K562 (cell line): ENCODE data around the gene DIP2B. TPM values are rescaled to one million over a fixed set of nuclear protein-coding genes. Genes with fewer than 3 reads are reported as not detected.

ENCODE experiments used
- ATAC-seq: fragments of 200-7000 bp; cut with Tn5 transposase; 3 replicates; pipeline ENCODE4 v1.9.1; 2020; ENCODE audit warnings: moderate library complexity
- BruUV-seq: library from RNA; stranded (reverse); fragments of 400-500 nt; replicated peaks from 2 replicates; lab custom pipeline; 2021; lab: Mats Ljungman, UMichigan
- CTCF ChIA-PET: fragments of 300-600 bp; formaldehyde crosslinking; extraction: SDS; loops from one replicate; lab custom pipeline; 2021; ENCODE audit warnings: low intra/inter-chr PET ratio; lab: Yijun Ruan, JAX
- POLR2A ChIA-PET: fragments of 300-600, 350-650 bp; sonication (Branson Sonifier 250); formaldehyde crosslinking; extraction: SDS; loops from one replicate; lab custom pipeline; 2021; ENCODE audit warnings: antibody characterized with exemption, inconsistent platforms; lab: Yijun Ruan, JAX
- DNase-seq, 4 experiments: peaks; one replicate each; pipeline versions ENCODE4 v3.0.0 to v3.0.0-alpha.2; 2011 to 2018; ENCODE audit warnings: low spot score in 3 of 4, mixed read lengths in 3 of 4; ENCODE audit errors: extremely low read depth in 1 of 4
- FAIRE-seq: peaks from 2 replicates; lab custom pipeline; 2011; peaks lifted over from hg19 to GRCh38; lab: Jason Lieb, UNC
- H2AFZ ChIP-seq: 2 replicates; pipeline ENCODE4 v1.6.0; 2011; ENCODE audit warnings: low read depth, low read length, control low read depth, inconsistent platforms
- H3K27ac ChIP-seq: fragments of 200-600 bp; 3 replicates; pipeline ENCODE4 v1.8.0; 2011; ENCODE audit warnings: low read depth, mild to moderate bottlenecking, control low read depth, inconsistent platforms, low read length, moderate library complexity, mixed read lengths; ENCODE audit errors: extremely low read depth
- H3K27me3 ChIP-seq, 2 experiments: fragments of 300-600 bp in 1 of 2; 2 replicates in 1 of 2; 3 replicates in 1 of 2; pipeline versions ENCODE4 v1.6.0 to v1.8.0; 2011; ENCODE audit warnings: inconsistent platforms in 2 of 2, low read length in 2 of 2, mild to moderate bottlenecking in 1 of 2, mixed read lengths in 1 of 2, moderate library complexity in 1 of 2; ENCODE audit not compliant: control insufficient read depth in 2 of 2, insufficient read depth in 2 of 2
- H3K36me3 ChIP-seq: fragments of 300-600 bp; 3 replicates; pipeline ENCODE4 v1.8.0; 2011; ENCODE audit warnings: mild to moderate bottlenecking, low read length, inconsistent platforms; ENCODE audit not compliant: control insufficient read depth, insufficient read depth
- H3K4me1 ChIP-seq, 2 experiments: fragments of 200-600 bp in 1 of 2; replicated peaks in 1 of 2; 2 replicates in 1 of 2; 3 replicates in 1 of 2; pipeline versions ENCODE4 v1.5.1 to v1.8.0; 2011; ENCODE audit warnings: inconsistent platforms in 2 of 2, low read length in 2 of 2, mild to moderate bottlenecking in 1 of 2, mixed read lengths in 1 of 2, moderate library complexity in 1 of 2; ENCODE audit not compliant: control insufficient read depth in 2 of 2, insufficient read depth in 2 of 2
- H3K4me2 ChIP-seq: 2 replicates; pipeline ENCODE4 v1.6.1; 2011; ENCODE audit warnings: low read length, control low read depth, inconsistent platforms, mixed read lengths; ENCODE audit not compliant: insufficient read depth
- H3K4me3 ChIP-seq: fragments of 200-600 bp; sonication (generic), shearing (Covaris generic); 2 replicates; pipeline ENCODE4 v1.5.1; 2016; ENCODE audit warnings: control low read depth, inconsistent platforms
- H3K79me2 ChIP-seq: fragments of 200-600 bp; 3 replicates; pipeline ENCODE4 v1.8.0; 2011; ENCODE audit warnings: low read length, inconsistent platforms; ENCODE audit not compliant: control insufficient read depth, insufficient read depth
- H3K9ac ChIP-seq, 2 experiments: 2 replicates each; pipeline versions ENCODE4 v1.6.0 to v1.6.1; 2011; ENCODE audit warnings: low read depth in 2 of 2, low read length in 2 of 2, control low read depth in 1 of 2, inconsistent platforms in 1 of 2, mild to moderate bottlenecking in 1 of 2, mixed read lengths in 1 of 2; ENCODE audit not compliant: insufficient read depth in 1 of 2
- H3K9me1 ChIP-seq: one replicate; pipeline ENCODE4 v1.6.0; 2011; ENCODE audit warnings: inconsistent platforms, mild to moderate bottlenecking, low read length, moderate library complexity; ENCODE audit not compliant: control insufficient read depth, insufficient read depth
- H3K9me3 ChIP-seq: replicated peaks from 2 replicates; pipeline ENCODE4 v1.5.1; 2011; ENCODE audit warnings: low read depth, low read length, inconsistent platforms; ENCODE audit not compliant: control insufficient read depth, insufficient read depth
- H4K20me1 ChIP-seq: replicated peaks from 2 replicates; pipeline ENCODE4 v1.6.1; 2011; ENCODE audit warnings: low read length, inconsistent platforms, mixed read lengths; ENCODE audit not compliant: control insufficient read depth, insufficient read depth
- JUNB ChIP-seq: fragments of 450-650 bp; formaldehyde crosslinking; conservative IDR thresholded peaks from 2 replicates; pipeline ENCODE4 v1.4.0; 2020; ENCODE audit warnings: mild to moderate bottlenecking
- PHF21A ChIP-seq: fragments of 450-650 bp; IDR thresholded peaks from 2 replicates; pipeline ENCODE4 v1.6.1; 2017; ENCODE audit warnings: low read depth, borderline replicate concordance
- TEAD4 ChIP-seq, 2 experiments: sonication (generic) in 1 of 2; formaldehyde crosslinking in 1 of 2; IDR thresholded peaks; 2 replicates each; pipeline versions ENCODE4 v1.6.1 to v1.8.0; 2012 to 2022; ENCODE audit warnings: borderline replicate concordance in 1 of 2, inconsistent platforms in 1 of 2, low read length in 1 of 2, mild to moderate bottlenecking in 1 of 2, missing genetic modification reagents in 1 of 2
- ZNF347 ChIP-seq: fragments of 450-650 bp; formaldehyde crosslinking; IDR thresholded peaks from 2 replicates; pipeline ENCODE4 v1.4.0; 2020; ENCODE audit warnings: low read depth, mild to moderate bottlenecking, moderate library complexity
- WGBS: fragments of 100-300 bp; shearing (Covaris generic); methylation state at CpG from one replicate; pipeline ENCODE4 v1.1.6; 2016; ENCODE audit warnings: low coverage, mixed read lengths; ENCODE audit not compliant: insufficient coverage; ENCODE audit errors: missing lambda C conversion rate; 5-methylcytosine and 5-hydroxymethylcytosine counted together
- in situ Hi-C: fragments of 300-500 bp; cut with MboI; formaldehyde crosslinking; loops from 4 replicates; pipeline ENCODE4 v1.15.0; 2018; ENCODE audit warnings: inconsistent platforms, mixed read lengths
- intact Hi-C: fragments of 100-400 bp; cut with micrococcal nuclease; formaldehyde crosslinking; loops from 2 replicates; pipeline ENCODE4 v1.14.2; 2022
- polyA plus RNA-seq, 8 experiments: library from polyadenylated mRNA; depleted of rRNA in 4 of 8; stranded (reverse) in 5 of 8; unstranded in 3 of 8; fragments of >200 nt; fragmentation: Nextera tagmentation in 2 of 8; fragmentation: Illumina TruSeq in 1 of 8; extraction: Ambion mirVana in 2 of 8; extraction: Trizol in 1 of 8; gene quantifications; 2 replicates each; pipeline versions ENCODE4 v1.2.1 to v1.2.3, GENCODE V29; 2011 to 2014; ENCODE audit warnings: inconsistent platforms in 1 of 8, missing spikeins in 1 of 8
- total RNA-seq, 7 experiments: library from RNA; depleted of rRNA in 6 of 7; stranded (reverse); fragments of >200 nt in 6 of 7; fragmentation: Illumina TruSeq in 2 of 7; extraction: Trizol in 2 of 7; gene quantifications; 2 replicates each; pipeline versions ENCODE4 v1.2.1 to v1.2.3, GENCODE V29; 2011 to 2021; ENCODE audit warnings: low replicate concordance in 1 of 7
- TF ChIP-seq, protein P1 (sequence below): IDR thresholded peaks from 2 replicates; pipeline ENCODE4 v1.6.1; 2011; ENCODE audit warnings: borderline replicate concordance, low read depth, mild to moderate bottlenecking, moderate library complexity, low read length; ENCODE audit not compliant: insufficient read depth, poor library complexity, severe bottlenecking
- TF ChIP-seq, protein P2 (sequence below): fragments of 200-600 bp; sonication (generic); IDR thresholded peaks from one replicate; pipeline ENCODE4 v1.6.1; 2012; ENCODE audit warnings: mild to moderate bottlenecking, low read depth, low read length, inconsistent platforms

Gene DIP2B
- total and polyA plus RNA-seq, 9 of the 15 experiments (the other 6 are each of a cell fraction or from before 2014, with no cell fraction given) = 4.6 to 26.1 (median 18.8) TPM

DNA sequence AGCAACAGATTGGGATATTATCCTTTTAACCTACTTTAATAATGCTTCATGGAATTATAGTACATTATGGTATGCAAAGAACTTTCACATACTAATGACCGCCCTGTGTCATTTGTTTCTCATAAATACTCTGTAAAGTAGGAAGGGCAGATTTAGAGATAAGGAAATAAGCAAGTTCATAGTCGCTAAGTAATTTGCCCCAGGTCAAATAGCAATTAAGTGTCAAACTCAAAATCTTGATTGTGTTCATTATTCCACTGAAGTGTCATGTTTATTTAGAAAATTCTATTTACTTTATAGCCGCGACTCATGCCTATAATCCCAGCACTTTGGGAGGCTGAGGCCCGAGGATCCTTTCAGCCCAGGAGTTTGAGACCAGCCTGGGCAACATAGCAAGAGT, 160.4 kb downstream of the DIP2B start:
- no peak for ATAC-seq
- WGBS = 94% methylated on average over 5 of the region's 5 CpGs
- POLR2A ChIA-PET = interaction anchor here (1.0 kb wide), 1 partner anchor 55 kb away, joined by 4 read pairs; no protein-coding TSS in a partner anchor
- Histone ChIP-seq H3K9me1 (no peaks in the 10 kb centered on the region), H3K4me2 (no peak overlapping the region), H3K79me2 (no peaks in the 10 kb centered on the region), H3K27me3 (no peaks in the 10 kb centered on the region), H3K4me1 (no peaks in the 10 kb centered on the region), H3K9ac (no peak overlapping the region), H3K9me3 (no peaks in the 10 kb centered on the region), H3K4me3 (no peak overlapping the region), H3K36me3 (peaks cover 6% of the 10 kb centered on the region), H3K27ac (no peak overlapping the region), H4K20me1 (no peaks in the 10 kb centered on the region), H2AFZ (no peak overlapping the region)
- FAIRE-seq = no peak
- in situ Hi-C loops = no loop called here
- no peak for TF ChIP-seq ZNF347
- TF ChIP-seq, protein P1, sequence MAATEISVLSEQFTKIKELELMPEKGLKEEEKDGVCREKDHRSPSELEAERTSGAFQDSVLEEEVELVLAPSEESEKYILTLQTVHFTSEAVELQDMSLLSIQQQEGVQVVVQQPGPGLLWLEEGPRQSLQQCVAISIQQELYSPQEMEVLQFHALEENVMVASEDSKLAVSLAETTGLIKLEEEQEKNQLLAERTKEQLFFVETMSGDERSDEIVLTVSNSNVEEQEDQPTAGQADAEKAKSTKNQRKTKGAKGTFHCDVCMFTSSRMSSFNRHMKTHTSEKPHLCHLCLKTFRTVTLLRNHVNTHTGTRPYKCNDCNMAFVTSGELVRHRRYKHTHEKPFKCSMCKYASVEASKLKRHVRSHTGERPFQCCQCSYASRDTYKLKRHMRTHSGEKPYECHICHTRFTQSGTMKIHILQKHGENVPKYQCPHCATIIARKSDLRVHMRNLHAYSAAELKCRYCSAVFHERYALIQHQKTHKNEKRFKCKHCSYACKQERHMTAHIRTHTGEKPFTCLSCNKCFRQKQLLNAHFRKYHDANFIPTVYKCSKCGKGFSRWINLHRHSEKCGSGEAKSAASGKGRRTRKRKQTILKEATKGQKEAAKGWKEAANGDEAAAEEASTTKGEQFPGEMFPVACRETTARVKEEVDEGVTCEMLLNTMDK = no peak
- no peak for TF ChIP-seq PHF21A
- no peak for TF ChIP-seq TEAD4 (IDR thresholded peaks at IDR 0.05; ENCODE audit: low read length)
- TF ChIP-seq TEAD4 (CRISPR knock-in tag; IDR thresholded peaks at IDR 0.05; ENCODE audit: borderline replicate concordance) = no peak
- no peak for TF ChIP-seq JUNB (CRISPR knock-in tag)
- TF ChIP-seq, protein P2, sequence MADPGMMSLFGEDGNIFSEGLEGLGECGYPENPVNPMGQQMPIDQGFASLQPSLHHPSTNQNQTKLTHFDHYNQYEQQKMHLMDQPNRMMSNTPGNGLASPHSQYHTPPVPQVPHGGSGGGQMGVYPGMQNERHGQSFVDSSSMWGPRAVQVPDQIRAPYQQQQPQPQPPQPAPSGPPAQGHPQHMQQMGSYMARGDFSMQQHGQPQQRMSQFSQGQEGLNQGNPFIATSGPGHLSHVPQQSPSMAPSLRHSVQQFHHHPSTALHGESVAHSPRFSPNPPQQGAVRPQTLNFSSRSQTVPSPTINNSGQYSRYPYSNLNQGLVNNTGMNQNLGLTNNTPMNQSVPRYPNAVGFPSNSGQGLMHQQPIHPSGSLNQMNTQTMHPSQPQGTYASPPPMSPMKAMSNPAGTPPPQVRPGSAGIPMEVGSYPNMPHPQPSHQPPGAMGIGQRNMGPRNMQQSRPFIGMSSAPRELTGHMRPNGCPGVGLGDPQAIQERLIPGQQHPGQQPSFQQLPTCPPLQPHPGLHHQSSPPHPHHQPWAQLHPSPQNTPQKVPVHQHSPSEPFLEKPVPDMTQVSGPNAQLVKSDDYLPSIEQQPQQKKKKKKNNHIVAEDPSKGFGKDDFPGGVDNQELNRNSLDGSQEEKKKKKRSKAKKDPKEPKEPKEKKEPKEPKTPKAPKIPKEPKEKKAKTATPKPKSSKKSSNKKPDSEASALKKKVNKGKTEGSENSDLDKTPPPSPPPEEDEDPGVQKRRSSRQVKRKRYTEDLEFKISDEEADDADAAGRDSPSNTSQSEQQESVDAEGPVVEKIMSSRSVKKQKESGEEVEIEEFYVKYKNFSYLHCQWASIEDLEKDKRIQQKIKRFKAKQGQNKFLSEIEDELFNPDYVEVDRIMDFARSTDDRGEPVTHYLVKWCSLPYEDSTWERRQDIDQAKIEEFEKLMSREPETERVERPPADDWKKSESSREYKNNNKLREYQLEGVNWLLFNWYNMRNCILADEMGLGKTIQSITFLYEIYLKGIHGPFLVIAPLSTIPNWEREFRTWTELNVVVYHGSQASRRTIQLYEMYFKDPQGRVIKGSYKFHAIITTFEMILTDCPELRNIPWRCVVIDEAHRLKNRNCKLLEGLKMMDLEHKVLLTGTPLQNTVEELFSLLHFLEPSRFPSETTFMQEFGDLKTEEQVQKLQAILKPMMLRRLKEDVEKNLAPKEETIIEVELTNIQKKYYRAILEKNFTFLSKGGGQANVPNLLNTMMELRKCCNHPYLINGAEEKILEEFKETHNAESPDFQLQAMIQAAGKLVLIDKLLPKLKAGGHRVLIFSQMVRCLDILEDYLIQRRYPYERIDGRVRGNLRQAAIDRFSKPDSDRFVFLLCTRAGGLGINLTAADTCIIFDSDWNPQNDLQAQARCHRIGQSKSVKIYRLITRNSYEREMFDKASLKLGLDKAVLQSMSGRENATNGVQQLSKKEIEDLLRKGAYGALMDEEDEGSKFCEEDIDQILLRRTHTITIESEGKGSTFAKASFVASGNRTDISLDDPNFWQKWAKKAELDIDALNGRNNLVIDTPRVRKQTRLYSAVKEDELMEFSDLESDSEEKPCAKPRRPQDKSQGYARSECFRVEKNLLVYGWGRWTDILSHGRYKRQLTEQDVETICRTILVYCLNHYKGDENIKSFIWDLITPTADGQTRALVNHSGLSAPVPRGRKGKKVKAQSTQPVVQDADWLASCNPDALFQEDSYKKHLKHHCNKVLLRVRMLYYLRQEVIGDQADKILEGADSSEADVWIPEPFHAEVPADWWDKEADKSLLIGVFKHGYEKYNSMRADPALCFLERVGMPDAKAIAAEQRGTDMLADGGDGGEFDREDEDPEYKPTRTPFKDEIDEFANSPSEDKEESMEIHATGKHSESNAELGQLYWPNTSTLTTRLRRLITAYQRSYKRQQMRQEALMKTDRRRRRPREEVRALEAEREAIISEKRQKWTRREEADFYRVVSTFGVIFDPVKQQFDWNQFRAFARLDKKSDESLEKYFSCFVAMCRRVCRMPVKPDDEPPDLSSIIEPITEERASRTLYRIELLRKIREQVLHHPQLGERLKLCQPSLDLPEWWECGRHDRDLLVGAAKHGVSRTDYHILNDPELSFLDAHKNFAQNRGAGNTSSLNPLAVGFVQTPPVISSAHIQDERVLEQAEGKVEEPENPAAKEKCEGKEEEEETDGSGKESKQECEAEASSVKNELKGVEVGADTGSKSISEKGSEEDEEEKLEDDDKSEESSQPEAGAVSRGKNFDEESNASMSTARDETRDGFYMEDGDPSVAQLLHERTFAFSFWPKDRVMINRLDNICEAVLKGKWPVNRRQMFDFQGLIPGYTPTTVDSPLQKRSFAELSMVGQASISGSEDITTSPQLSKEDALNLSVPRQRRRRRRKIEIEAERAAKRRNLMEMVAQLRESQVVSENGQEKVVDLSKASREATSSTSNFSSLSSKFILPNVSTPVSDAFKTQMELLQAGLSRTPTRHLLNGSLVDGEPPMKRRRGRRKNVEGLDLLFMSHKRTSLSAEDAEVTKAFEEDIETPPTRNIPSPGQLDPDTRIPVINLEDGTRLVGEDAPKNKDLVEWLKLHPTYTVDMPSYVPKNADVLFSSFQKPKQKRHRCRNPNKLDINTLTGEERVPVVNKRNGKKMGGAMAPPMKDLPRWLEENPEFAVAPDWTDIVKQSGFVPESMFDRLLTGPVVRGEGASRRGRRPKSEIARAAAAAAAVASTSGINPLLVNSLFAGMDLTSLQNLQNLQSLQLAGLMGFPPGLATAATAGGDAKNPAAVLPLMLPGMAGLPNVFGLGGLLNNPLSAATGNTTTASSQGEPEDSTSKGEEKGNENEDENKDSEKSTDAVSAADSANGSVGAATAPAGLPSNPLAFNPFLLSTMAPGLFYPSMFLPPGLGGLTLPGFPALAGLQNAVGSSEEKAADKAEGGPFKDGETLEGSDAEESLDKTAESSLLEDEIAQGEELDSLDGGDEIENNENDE = no peak
- CTCF ChIA-PET = no interaction called here
- no peak for DNase-seq
- intact Hi-C loops = no loop called here
- BruUV-seq = no TSS peak
